Right atrium auricular region (tissue), 2 donors: ENCODE measurements around the gene FAM181A. TPM values are rescaled to one million over a fixed set of nuclear protein-coding genes. Genes with fewer than 3 reads are reported as not detected.

Experiments used
- DNase-seq: peaks from one replicate; pipeline ENCODE4 v3.0.0-alpha.2; 2019; ENCODE audit warnings: low spot score
- H3K27ac ChIP-seq, 2 donors: fragments of 200-600 bp; sonication (generic); 1 replicate in 1 of 2; 2 replicates in 1 of 2; pipeline ENCODE4 v1.5.1; 2016 to 2019
- H3K27me3 ChIP-seq, 2 donors: fragments of 200-600 bp; sonication (generic); one replicate each; pipeline versions ENCODE4 v1.5.1 to v1.6.0; 2017 to 2019
- H3K36me3 ChIP-seq: fragments of 200-600 bp; sonication (generic); one replicate; pipeline ENCODE4 v1.5.1; 2016
- H3K4me1 ChIP-seq, 2 donors: fragments of 200-600 bp; sonication (generic); one replicate each; pipeline versions ENCODE4 v1.5.1 to v1.6.0; 2017 to 2019
- H3K4me3 ChIP-seq, 2 donors: fragments of 200-600 bp; sonication (generic); 1 replicate in 1 of 2; 2 replicates in 1 of 2; pipeline ENCODE4 v1.5.1; 2017 to 2019; ENCODE audit warnings: mild to moderate bottlenecking in 1 of 2, moderate library complexity in 1 of 2
- H3K9me3 ChIP-seq, 2 donors: fragments of 200-600 bp; sonication (generic); one replicate each; pipeline ENCODE4 v1.5.1; 2019
- CTCF ChIP-seq, 2 donors: fragments of 200-600 bp; sonication (generic); IDR thresholded peaks; one replicate each; pipeline ENCODE4 v1.5.1; 2019; ENCODE audit warnings: antibody characterized with exemption in 2 of 2
- total RNA-seq, 2 donors: library from RNA; depleted of rRNA; stranded (reverse); fragments of >200 nt; gene quantifications; one replicate each; pipeline ENCODE4 v1.1.0, GENCODE V29; 2016

Gene FAM181A
- total RNA-seq, 2 donors from 2014 or later: not detected

- TF ChIP-seq CTCF (IDR thresholded peaks at IDR 0.05): no peak
- no peak for DNase-seq
- H3K9me3 ChIP-seq: no peaks in the 10 kb centered on the region
- no peak overlapping the region for H3K4me3 ChIP-seq
- H3K27me3 ChIP-seq: no peaks in the 10 kb centered on the region
- H3K27ac ChIP-seq: no peak overlapping the region
- no peaks in the 10 kb centered on the region for H3K36me3 ChIP-seq
- H3K4me1 ChIP-seq: no peaks in the 10 kb centered on the region
These were observed 28.4 kb upstream of the FAM181A start for GRCh38 chr14:93898731-93899130.

GRCh38 chr14:93901813-93902212 is 25.3 kb upstream of the FAM181A start:
- Histone ChIP-seq H3K9me3 (no peaks in the 10 kb centered on the region), H3K4me1 (no peaks in the 10 kb centered on the region), H3K36me3 (no peaks in the 10 kb centered on the region), H3K27me3 (no peaks in the 10 kb centered on the region), H3K27ac (no peak overlapping the region), H3K4me3 (no peak overlapping the region)
- no peak for TF ChIP-seq CTCF (IDR thresholded peaks at IDR 0.05)
- DNase-seq: no peak

GRCh38 chr14:93902619-93903307 is 24.4 kb upstream of the FAM181A start:
- Histone ChIP-seq H3K27me3 (no peaks in the 10 kb centered on the region), H3K27ac (no peak overlapping the region), H3K4me1 (no peaks in the 10 kb centered on the region), H3K9me3 (no peaks in the 10 kb centered on the region), H3K4me3 (no peak overlapping the region), H3K36me3 (no peaks in the 10 kb centered on the region)
- no peak for DNase-seq
- no peak for TF ChIP-seq CTCF (IDR thresholded peaks at IDR 0.05)

GRCh38 chr14:93903342-93904184 is 23.6 kb upstream of the FAM181A start:
- TF ChIP-seq CTCF (IDR thresholded peaks at IDR 0.05): peak; percentile 14 to 50
- no peaks in the 10 kb centered on the region for H3K27me3 ChIP-seq
- H3K36me3 ChIP-seq: no peaks in the 10 kb centered on the region
- no peaks in the 10 kb centered on the region for H3K9me3 ChIP-seq
- no peak for DNase-seq
- H3K4me1 ChIP-seq: no peaks in the 10 kb centered on the region
- no peak overlapping the region for H3K4me3 ChIP-seq
- no peak overlapping the region for H3K27ac ChIP-seq

- Histone ChIP-seq H3K27ac (no peak overlapping the region), H3K4me1 (no peaks in the 10 kb centered on the region), H3K27me3 (no peaks in the 10 kb centered on the region), H3K9me3 (no peaks in the 10 kb centered on the region), H3K36me3 (no peaks in the 10 kb centered on the region), H3K4me3 (no peak overlapping the region)
- DNase-seq: no peak
- TF ChIP-seq CTCF (IDR thresholded peaks at IDR 0.05): no peak
These were observed 21.5 kb upstream of the FAM181A start for GRCh38 chr14:93905623-93906022.
